SK-N-SH (cell line): ENCODE measurements around the gene BCAR1.
"Not testable (repeated sequence)": the region's sequence is repeated elsewhere in the genome, so short reads cannot be mapped to it uniquely, and the experiment has no call there.

Experiments used
- ELF1 ChIP-seq: IDR thresholded peaks from 2 replicates; pipeline ENCODE4 v1.4.0; 2012
- MXI1 ChIP-seq: IDR thresholded peaks from 2 replicates; pipeline ENCODE4 v1.6.1; 2012; ENCODE audit warnings: mild to moderate bottlenecking, low read depth, low read length, improper control_type of control experiment
- POLR2AphosphoS5 ChIP-seq: IDR thresholded peaks from 2 replicates; pipeline ENCODE4 v1.6.1; 2012; ENCODE audit warnings: low read depth, low read length
- RAD21 ChIP-seq: IDR thresholded peaks from 2 replicates; pipeline ENCODE4 v1.6.1; 2012; ENCODE audit warnings: mild to moderate bottlenecking, low read length
- RCOR1 ChIP-seq: fragments of 150-350 bp; IDR thresholded peaks from 2 replicates; pipeline ENCODE4 v1.6.1; 2017; ENCODE audit warnings: antibody characterized with exemption, low read length
- RXRA ChIP-seq: IDR thresholded peaks from 2 replicates; pipeline ENCODE4 v1.4.0; 2012; ENCODE audit warnings: low read depth, mild to moderate bottlenecking, borderline replicate concordance
- SMC3 ChIP-seq: IDR thresholded peaks from 2 replicates; pipeline ENCODE4 v1.6.1; 2012; ENCODE audit warnings: low read depth, low read length, improper control_type of control experiment
- TCF12 ChIP-seq: IDR thresholded peaks from 2 replicates; pipeline ENCODE4 v1.4.0; 2012
- YY1 ChIP-seq: IDR thresholded peaks from 2 replicates; pipeline ENCODE4 v1.4.0; 2012; ENCODE audit warnings: low read depth, mild to moderate bottlenecking
- TF ChIP-seq, protein P1 (sequence below): fragments of 200-600 bp; sonication (generic); IDR thresholded peaks from 2 replicates; pipeline ENCODE4 v1.6.1; 2017; ENCODE audit warnings: antibody characterized with exemption, mild to moderate bottlenecking, moderate library complexity
- TF ChIP-seq, protein P2 (sequence below): IDR thresholded peaks from 2 replicates; pipeline ENCODE4 v1.4.0; 2012; ENCODE audit warnings: low read depth

DNA sequence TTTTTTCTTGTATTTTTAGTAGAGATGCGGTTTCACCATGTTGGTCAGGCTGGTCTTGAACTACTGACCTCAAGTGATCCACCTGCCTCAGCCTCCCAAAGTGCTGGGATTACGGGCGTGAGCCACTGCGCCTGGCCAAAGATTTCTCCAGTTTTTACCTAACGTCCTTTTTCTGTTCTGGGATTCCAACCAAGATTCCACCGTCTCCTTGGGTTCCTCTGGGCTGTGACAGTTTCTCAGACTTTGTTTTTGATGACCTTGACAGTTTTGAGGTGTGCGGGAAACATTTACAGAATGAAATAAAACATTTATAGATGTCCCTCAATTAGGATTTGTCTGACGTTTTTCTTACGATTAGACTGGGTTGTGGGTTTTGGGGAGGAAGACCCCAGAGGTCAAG, 17.9 kb upstream of the BCAR1 start:
- TF ChIP-seq, protein P1, sequence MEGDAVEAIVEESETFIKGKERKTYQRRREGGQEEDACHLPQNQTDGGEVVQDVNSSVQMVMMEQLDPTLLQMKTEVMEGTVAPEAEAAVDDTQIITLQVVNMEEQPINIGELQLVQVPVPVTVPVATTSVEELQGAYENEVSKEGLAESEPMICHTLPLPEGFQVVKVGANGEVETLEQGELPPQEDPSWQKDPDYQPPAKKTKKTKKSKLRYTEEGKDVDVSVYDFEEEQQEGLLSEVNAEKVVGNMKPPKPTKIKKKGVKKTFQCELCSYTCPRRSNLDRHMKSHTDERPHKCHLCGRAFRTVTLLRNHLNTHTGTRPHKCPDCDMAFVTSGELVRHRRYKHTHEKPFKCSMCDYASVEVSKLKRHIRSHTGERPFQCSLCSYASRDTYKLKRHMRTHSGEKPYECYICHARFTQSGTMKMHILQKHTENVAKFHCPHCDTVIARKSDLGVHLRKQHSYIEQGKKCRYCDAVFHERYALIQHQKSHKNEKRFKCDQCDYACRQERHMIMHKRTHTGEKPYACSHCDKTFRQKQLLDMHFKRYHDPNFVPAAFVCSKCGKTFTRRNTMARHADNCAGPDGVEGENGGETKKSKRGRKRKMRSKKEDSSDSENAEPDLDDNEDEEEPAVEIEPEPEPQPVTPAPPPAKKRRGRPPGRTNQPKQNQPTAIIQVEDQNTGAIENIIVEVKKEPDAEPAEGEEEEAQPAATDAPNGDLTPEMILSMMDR, result not testable (repeated sequence)
- not testable (repeated sequence) for TF ChIP-seq RCOR1, POLR2AphosphoS5, ELF1, MXI1, RAD21, YY1, RXRA, TCF12, SMC3
- TF ChIP-seq, protein P2, sequence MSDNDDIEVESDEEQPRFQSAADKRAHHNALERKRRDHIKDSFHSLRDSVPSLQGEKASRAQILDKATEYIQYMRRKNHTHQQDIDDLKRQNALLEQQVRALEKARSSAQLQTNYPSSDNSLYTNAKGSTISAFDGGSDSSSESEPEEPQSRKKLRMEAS, result not testable (repeated sequence)
